Osteoblast (primary cell): ENCODE measurements around the gene M1AP. TPM values are rescaled to one million over a fixed set of nuclear protein-coding genes. Genes with fewer than 3 reads are reported as not detected.
A peak's percentile ranks its signal among the peaks of the same experiment; 100 is the strongest.

Experiments
- DNase-seq: peaks from one replicate; pipeline ENCODE4 v3.0.0; 2011; ENCODE audit warnings: low spot score, mixed read lengths; ENCODE audit not compliant: insufficient read length; ENCODE audit errors: missing footprints
- H2AFZ ChIP-seq: 2 replicates; pipeline ENCODE4 v1.6.0; 2011; ENCODE audit warnings: mild to moderate bottlenecking, low read length
- H3K27ac ChIP-seq: 2 replicates; pipeline ENCODE4 v1.5.1; 2011; ENCODE audit warnings: mild to moderate bottlenecking, low read depth, low read length, moderate library complexity
- H3K27me3 ChIP-seq: 2 replicates; pipeline ENCODE4 v1.6.0; 2012; ENCODE audit warnings: mild to moderate bottlenecking, control low read depth, inconsistent platforms, low read length, moderate library complexity; ENCODE audit not compliant: insufficient read depth
- H3K36me3 ChIP-seq: 2 replicates; pipeline ENCODE4 v1.5.1; 2011; ENCODE audit warnings: mild to moderate bottlenecking, low read length, control low read depth, moderate library complexity; ENCODE audit not compliant: insufficient read depth
- H3K4me1 ChIP-seq: 2 replicates; pipeline ENCODE4 v1.5.1; 2011; ENCODE audit warnings: mild to moderate bottlenecking, low read length, control low read depth, moderate library complexity; ENCODE audit not compliant: insufficient read depth
- H3K4me2 ChIP-seq: 2 replicates; pipeline ENCODE4 v1.6.0; 2011; ENCODE audit warnings: mild to moderate bottlenecking, low read length; ENCODE audit not compliant: insufficient read depth
- H3K4me3 ChIP-seq: fragments of 200-600 bp; sonication (generic); 3 replicates; pipeline ENCODE4 v1.5.1; 2012; ENCODE audit warnings: mild to moderate bottlenecking, low read length, inconsistent platforms; ENCODE audit not compliant: insufficient read depth
- H3K79me2 ChIP-seq: 2 replicates; pipeline ENCODE4 v1.6.0; 2012; ENCODE audit warnings: mild to moderate bottlenecking, low read length, control low read depth, inconsistent platforms; ENCODE audit not compliant: insufficient read depth
- H3K9me3 ChIP-seq: 2 replicates; pipeline ENCODE4 v1.5.1; 2011; ENCODE audit warnings: low read depth, low read length, control low read depth
- H4K20me1 ChIP-seq: 2 replicates; pipeline ENCODE4 v1.6.0; 2012; ENCODE audit warnings: mild to moderate bottlenecking, low read length, control low read depth; ENCODE audit not compliant: insufficient read depth
- total RNA-seq: library from RNA; depleted of rRNA; stranded (reverse); fragments of >200 nt; gene quantifications from 2 replicates; pipeline ENCODE4 v1.2.3, GENCODE V29; 2012
- TF ChIP-seq, protein P1 (sequence below): IDR thresholded peaks from 2 replicates; pipeline ENCODE4 v1.5.1; 2011; ENCODE audit warnings: mild to moderate bottlenecking, low read depth, low read length, moderate library complexity; ENCODE audit errors: extremely low read depth

The M1AP gene
- total RNA-seq, 1 donor: under 0.01 TPM

DNA sequence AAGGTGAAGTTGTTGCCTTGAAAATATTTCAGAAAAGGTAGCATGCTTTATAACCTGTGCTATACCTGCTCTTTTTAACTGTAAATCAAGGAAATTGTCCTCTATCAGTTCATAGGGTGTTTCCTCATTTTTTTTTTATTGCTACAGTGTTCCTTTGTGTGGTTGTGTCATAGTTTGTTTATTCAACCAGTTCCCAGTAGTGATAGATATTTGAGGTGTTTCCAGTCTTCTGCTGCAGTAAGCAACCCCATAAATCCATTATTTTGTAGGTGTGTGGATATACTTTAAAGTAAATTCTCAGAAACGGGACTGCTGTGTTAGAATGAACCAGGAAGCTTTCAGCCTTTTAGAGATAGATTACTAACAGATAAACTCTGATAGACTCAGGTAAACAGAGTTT lies 45.5 kb upstream of the M1AP start:
- Histone ChIP-seq H3K27me3 (peaks cover 7% of the 10 kb centered on the region), H4K20me1 (no peaks in the 10 kb centered on the region), H2AFZ (no peak overlapping the region), H3K4me3 (no peak overlapping the region), H3K9me3 (no peaks in the 10 kb centered on the region), H3K36me3 (no peaks in the 10 kb centered on the region), H3K27ac (no peak overlapping the region), H3K4me2 (no peak overlapping the region), H3K4me1 (peaks cover 17% of the 10 kb centered on the region), H3K79me2 (no peaks in the 10 kb centered on the region)
- no peak for DNase-seq
- TF ChIP-seq, protein P1, sequence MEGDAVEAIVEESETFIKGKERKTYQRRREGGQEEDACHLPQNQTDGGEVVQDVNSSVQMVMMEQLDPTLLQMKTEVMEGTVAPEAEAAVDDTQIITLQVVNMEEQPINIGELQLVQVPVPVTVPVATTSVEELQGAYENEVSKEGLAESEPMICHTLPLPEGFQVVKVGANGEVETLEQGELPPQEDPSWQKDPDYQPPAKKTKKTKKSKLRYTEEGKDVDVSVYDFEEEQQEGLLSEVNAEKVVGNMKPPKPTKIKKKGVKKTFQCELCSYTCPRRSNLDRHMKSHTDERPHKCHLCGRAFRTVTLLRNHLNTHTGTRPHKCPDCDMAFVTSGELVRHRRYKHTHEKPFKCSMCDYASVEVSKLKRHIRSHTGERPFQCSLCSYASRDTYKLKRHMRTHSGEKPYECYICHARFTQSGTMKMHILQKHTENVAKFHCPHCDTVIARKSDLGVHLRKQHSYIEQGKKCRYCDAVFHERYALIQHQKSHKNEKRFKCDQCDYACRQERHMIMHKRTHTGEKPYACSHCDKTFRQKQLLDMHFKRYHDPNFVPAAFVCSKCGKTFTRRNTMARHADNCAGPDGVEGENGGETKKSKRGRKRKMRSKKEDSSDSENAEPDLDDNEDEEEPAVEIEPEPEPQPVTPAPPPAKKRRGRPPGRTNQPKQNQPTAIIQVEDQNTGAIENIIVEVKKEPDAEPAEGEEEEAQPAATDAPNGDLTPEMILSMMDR: no peak

DNA sequence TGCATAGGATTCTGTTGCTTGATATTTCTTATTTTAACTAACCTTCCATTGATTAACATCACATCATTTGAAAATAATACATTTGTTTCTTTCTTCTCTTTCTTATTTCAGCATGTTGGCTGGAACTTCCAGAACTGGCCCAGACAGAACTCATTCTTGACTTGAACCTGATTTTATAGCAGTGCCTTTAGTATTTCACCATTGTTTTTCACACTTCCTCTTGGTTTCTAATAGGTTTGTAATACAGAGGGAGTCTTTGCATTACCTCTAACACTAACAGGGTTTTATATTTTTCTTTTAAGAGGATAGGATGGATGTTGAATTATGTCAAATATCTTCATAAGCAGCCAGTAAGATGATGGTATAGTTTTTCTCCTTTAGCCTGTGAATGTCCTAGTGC lies 45.1 kb upstream of the M1AP start:
- no peak for DNase-seq
- H3K36me3 ChIP-seq: no peaks in the 10 kb centered on the region
- H4K20me1 ChIP-seq: no peaks in the 10 kb centered on the region
- H2AFZ ChIP-seq: no peak overlapping the region
- H3K9me3 ChIP-seq: no peaks in the 10 kb centered on the region
- peaks cover 17% of the 10 kb centered on the region for H3K4me1 ChIP-seq
- peaks cover 7% of the 10 kb centered on the region for H3K27me3 ChIP-seq
- H3K4me2 ChIP-seq: no peak overlapping the region
- no peak overlapping the region for H3K4me3 ChIP-seq
- no peak overlapping the region for H3K27ac ChIP-seq
- TF ChIP-seq, protein P1: no peak
- H3K79me2 ChIP-seq: no peaks in the 10 kb centered on the region

- no peak overlapping the region for H3K4me2 ChIP-seq
- peaks cover 13% of the 10 kb centered on the region for H3K4me1 ChIP-seq
- TF ChIP-seq, protein P1: no peak
- H4K20me1 ChIP-seq: no peaks in the 10 kb centered on the region
- no peak for DNase-seq
- no peak overlapping the region for H3K4me3 ChIP-seq
- H3K9me3 ChIP-seq: no peaks in the 10 kb centered on the region
- H3K27ac ChIP-seq: no peak overlapping the region
- H2AFZ ChIP-seq: no peak overlapping the region
- H3K79me2 ChIP-seq: no peaks in the 10 kb centered on the region
- peaks cover 7% of the 10 kb centered on the region for H3K27me3 ChIP-seq
- no peaks in the 10 kb centered on the region for H3K36me3 ChIP-seq
Measured at GRCh38 chr2:74691929-74692328, 43.8 kb upstream of the M1AP start.

- H3K36me3 ChIP-seq: no peaks in the 10 kb centered on the region
- H3K27me3 ChIP-seq: peaks cover 7% of the 10 kb centered on the region
- no peak overlapping the region for H3K4me2 ChIP-seq
- H3K4me3 ChIP-seq: no peak overlapping the region
- H2AFZ ChIP-seq: no peak overlapping the region
- no peaks in the 10 kb centered on the region for H3K79me2 ChIP-seq
- no peaks in the 10 kb centered on the region for H4K20me1 ChIP-seq
- no peaks in the 10 kb centered on the region for H3K9me3 ChIP-seq
- TF ChIP-seq, protein P1: peak; percentile 90
- peaks cover 13% of the 10 kb centered on the region for H3K4me1 ChIP-seq
- DNase-seq: peak; percentile 82
- H3K27ac ChIP-seq: no peak overlapping the region
Measured at GRCh38 chr2:74690571-74690970, 42.4 kb upstream of the M1AP start.
